Spleen (tissue), 11 donors: ENCODE measurements around the gene FLOT1. TPM values are rescaled to one million over a fixed set of nuclear protein-coding genes. Genes with fewer than 3 reads are reported as not detected.
A peak's percentile ranks its signal among the peaks of the same experiment; 100 is the strongest.
"Not testable (repeated sequence)": the region's sequence is repeated elsewhere in the genome, so short reads cannot be mapped to it uniquely, and the experiment has no call there.

ENCODE experiments used
- DNase-seq: peaks from one replicate; pipeline ENCODE4 v3.0.0-alpha.2; 2020
- H3K27ac ChIP-seq, 8 donors: fragments of 200-600 bp; sonication (generic) in 7 of 8; 1 replicate in 4 of 8; 2 replicates in 4 of 8; pipeline versions ENCODE4 v1.5.0 to v1.8.0; 2016 to 2021; ENCODE audit warnings: inconsistent platforms in 4 of 8, mild to moderate bottlenecking in 4 of 8, moderate library complexity in 1 of 8
- H3K27me3 ChIP-seq, 7 donors: fragments of 200-600 bp; sonication (generic) in 6 of 7; replicated peaks in 1 of 7; 1 replicate in 4 of 7; 2 replicates in 3 of 7; pipeline versions ENCODE4 v1.5.0 to v1.8.0; 2016 to 2021; ENCODE audit warnings: inconsistent platforms in 3 of 7, mild to moderate bottlenecking in 1 of 7
- H3K36me3 ChIP-seq, 6 donors: fragments of 200-600 bp; sonication (generic) in 5 of 6; 1 replicate in 4 of 6; 2 replicates in 2 of 6; pipeline versions ENCODE4 v1.5.0 to v1.8.0; 2016 to 2021; ENCODE audit warnings: inconsistent platforms in 2 of 6
- H3K4me1 ChIP-seq, 6 donors: fragments of 200-600 bp; sonication (generic) in 5 of 6; 1 replicate in 3 of 6; 2 replicates in 3 of 6; pipeline versions ENCODE4 v1.5.0 to v1.8.0; 2016 to 2021; ENCODE audit warnings: inconsistent platforms in 3 of 6
- H3K4me3 ChIP-seq, 8 donors: fragments of 200-600 bp; sonication (generic) in 7 of 8; 1 replicate in 4 of 8; 2 replicates in 4 of 8; pipeline versions ENCODE4 v1.5.0 to v1.8.0; 2016 to 2021; ENCODE audit warnings: inconsistent platforms in 4 of 8, mild to moderate bottlenecking in 4 of 8, moderate library complexity in 2 of 8
- H3K9me3 ChIP-seq, 8 donors: fragments of 200-600 bp; sonication (generic) in 7 of 8; 1 replicate in 4 of 8; 2 replicates in 4 of 8; pipeline versions ENCODE4 v1.5.0 to v1.8.0; 2016 to 2021; ENCODE audit warnings: inconsistent platforms in 4 of 8
- CTCF ChIP-seq, 11 experiments: fragments of 200-600 bp in 7 of 11; fragments of 450-650 bp in 4 of 11; sonication (generic) in 4 of 11; IDR thresholded peaks in 8 of 11; conservative IDR thresholded peaks in 3 of 11; 1 replicate in 7 of 11; 2 replicates in 4 of 11; pipeline versions ENCODE4 v1.4.0 to v1.8.0; 2016 to 2021; ENCODE audit warnings: antibody characterized with exemption in 11 of 11, inconsistent platforms in 4 of 11, mild to moderate bottlenecking in 1 of 11
- POLR2A ChIP-seq, 3 donors: fragments of 450-650 bp; IDR thresholded peaks; one replicate each; pipeline ENCODE4 v1.5.1; 2017; ENCODE audit warnings: antibody characterized with exemption in 3 of 3, mild to moderate bottlenecking in 1 of 3
- POLR2AphosphoS5 ChIP-seq, 3 donors: sonication (generic); formaldehyde crosslinking; IDR thresholded peaks; one replicate each; pipeline ENCODE4 v1.5.1; 2017; ENCODE audit warnings: antibody characterized with exemption in 3 of 3
- WGBS, 5 donors: extraction: QIAGEN DNeasy Blood & Tissue Kit in 3 of 5; methylation state at CpG; one replicate each; pipeline versions ENCODE4 v1.1.5 to v1.1.7; 2013 to 2018; 5-methylcytosine and 5-hydroxymethylcytosine counted together
- intact Hi-C: fragments of 100-400 bp; cut with DNase I; formaldehyde crosslinking; loops from one replicate; pipeline ENCODE4 v1.15.0; 2023; ENCODE audit warnings: low total_unique reads
- polyA plus RNA-seq, 3 donors: library from polyadenylated mRNA; stranded (reverse); fragments of 200-250 nt; gene quantifications; one replicate each; pipeline ENCODE4 v1.2.1, GENCODE V29; 2013
- total RNA-seq, 7 donors: library from RNA; depleted of rRNA in 3 of 7; stranded (reverse); fragments of >200 nt in 3 of 7; fragmentation: NEBNext Ultra II Directional in 4 of 7; extraction: Animal tissue kit (Norgen Biotek cat#: 25700) in 4 of 7; gene quantifications; one replicate each; pipeline versions ENCODE4 v1.1.0 to v1.2.1, GENCODE V29; 2016 to 2021
- donor health status: healthy with polysubstance abuse.
- donor health status: DM: no; HTN: no; CAD: no; lungs with moderate emphysema.
- donor health status: DM: no; HTN: no; CAD: no.
- donor health status: Bipolar disorder and iron deficiency.
- donor health status: healthy.
- donor health status: DM: no; HTN: no; CAD: no.
- donor health status: DM: yes; HTN: yes; CAD: no.

FLOT1 gene
- total and polyA plus RNA-seq, 10 donors: 116 to 205 (median 165) TPM

- H3K9me3 ChIP-seq, H3K4me3 ChIP-seq, H3K27me3 ChIP-seq: not testable (repeated sequence)
- Histone ChIP-seq H3K27ac (peak overlapping the region in 5 of 8 donors; percentile 31 to 98 (median 39)), H3K36me3 (peaks cover 0 to 73% (median 63%) of the 10 kb centered on the region in 6 donors), H3K4me1 (peaks cover 26 to 78% (median 55%) of the 10 kb centered on the region in 6 donors)
- 60 to 71% (median 68%) methylated on average over 16 to 29 of the region's 29 CpGs for WGBS, 5 donors
- intact Hi-C loops: loop anchor here (10.0 kb wide), 1 partner anchor 109 kb away; the partner anchor contains the start of genes MRPS18B and PPP1R10
- peak; percentile 71 for DNase-seq
- TF ChIP-seq POLR2AphosphoS5 (IDR thresholded peaks at IDR 0.05): peak; percentile 42 to 75 (median 50)
Observed at GRCh38 chr6:30723843-30724741, 18.4 kb downstream of the FLOT1 start.

- not testable (repeated sequence) for H3K9me3 ChIP-seq, H3K27me3 ChIP-seq
- Histone ChIP-seq H3K4me3 (peak overlapping the region in 1 of 8 donors; percentile 92), H3K36me3 (peaks cover 0 to 65% (median 55%) of the 10 kb centered on the region in 6 donors), H3K4me1 (peaks cover 31 to 86% (median 63%) of the 10 kb centered on the region in 6 donors), H3K27ac (peak overlapping the region in 4 of 8 donors; percentile 98 to 99 (median 98))
- WGBS, 5 donors: 49 to 81% (median 74%) methylated on average over 12 to 16 of the region's 16 CpGs
- DNase-seq: peak; percentile 77
- intact Hi-C loops: loop anchor here (10.0 kb wide), 1 partner anchor 108 kb away; the partner anchor contains the start of genes MRPS18B and PPP1R10
Observed at GRCh38 chr6:30723159-30723842, 19.2 kb downstream of the FLOT1 start.

GRCh38 chr6:30722280-30723112 lies 20.0 kb downstream of the FLOT1 start:
- Histone ChIP-seq H3K36me3 (peaks cover 0 to 57% (median 47%) of the 10 kb centered on the region in 6 donors), H3K27me3 (no peaks in the 10 kb centered on the region), H3K27ac (peak overlapping the region; percentile 89 to 99 (median 98)), H3K9me3 (no peaks in the 10 kb centered on the region), H3K4me1 (peaks cover 31 to 86% (median 70%) of the 10 kb centered on the region in 6 donors), H3K4me3 (peak overlapping the region; percentile 80 to 97 (median 94))
- WGBS, 5 donors: 10 to 15% (median 13%) methylated on average over 27 of the region's 27 CpGs
- intact Hi-C loops: loop anchor here (10.0 kb wide), 1 partner anchor 108 kb away; the partner anchor contains the start of genes MRPS18B and PPP1R10
- peak; percentile 95 for DNase-seq
- peak; percentile 91 to 98 (median 95) for TF ChIP-seq CTCF (IDR thresholded peaks at IDR 0.05 in 8 of 11, conservative IDR thresholded peaks at IDR 0.05 in 3 of 11)
- peak; percentile 61 to 89 (median 67) for TF ChIP-seq POLR2AphosphoS5 (IDR thresholded peaks at IDR 0.05)
- no peak for TF ChIP-seq POLR2A (IDR thresholded peaks at IDR 0.05)

GRCh38 chr6:30722025-30722279 lies 20.5 kb downstream of the FLOT1 start:
- 4 to 7% (median 6%) methylated on average over 10 of the region's 10 CpGs for WGBS, 5 donors
- Histone ChIP-seq H3K27ac (peak overlapping the region; percentile 89 to 99 (median 98)), H3K4me1 (peaks cover 31 to 83% (median 73%) of the 10 kb centered on the region in 6 donors), H3K4me3 (peak overlapping the region; percentile 80 to 97 (median 94)), H3K36me3 (peaks cover 0 to 52% (median 42%) of the 10 kb centered on the region in 6 donors)
- H3K9me3 ChIP-seq, H3K27me3 ChIP-seq, DNase-seq: not testable (repeated sequence)
- intact Hi-C loops: loop anchor here (10.0 kb wide), 1 partner anchor 107 kb away; the partner anchor contains the start of genes MRPS18B and PPP1R10
